Upper lobe of left lung (tissue), 4 donors: ENCODE measurements around the gene RNF183.

Source experiments
- EP300 ChIP-seq, 4 donors: sonication (generic); formaldehyde crosslinking; IDR thresholded peaks; one replicate each; pipeline ENCODE4 v1.5.1; 2017; ENCODE audit warnings: antibody characterized with exemption in 4 of 4, control low read depth in 2 of 4
- POLR2A ChIP-seq, 4 donors: fragments of 450-650 bp; IDR thresholded peaks; one replicate each; pipeline ENCODE4 v1.5.1; 2016 to 2017; ENCODE audit warnings: antibody characterized with exemption in 4 of 4, mild to moderate bottlenecking in 2 of 4
- POLR2AphosphoS5 ChIP-seq, 2 donors: sonication (generic); formaldehyde crosslinking; IDR thresholded peaks; one replicate each; pipeline ENCODE4 v1.5.1; 2017; ENCODE audit warnings: antibody characterized with exemption in 2 of 2
- TF ChIP-seq, protein P1 (sequence below), 6 experiments: fragments of 450-650 bp in 4 of 6; fragments of 200-600 bp in 2 of 6; sonication (generic) in 2 of 6; IDR thresholded peaks; one replicate each; pipeline ENCODE4 v1.5.1; 2016 to 2019; ENCODE audit warnings: antibody characterized with exemption in 6 of 6

GRCh38 chr9:113298924-113299770, 4.0 kb downstream of the RNF183 start:
- TF ChIP-seq POLR2AphosphoS5 (IDR thresholded peaks at IDR 0.05) (no peak), POLR2A (IDR thresholded peaks at IDR 0.05) (no peak), EP300 (IDR thresholded peaks at IDR 0.05) (no peak)
- TF ChIP-seq, protein P1, sequence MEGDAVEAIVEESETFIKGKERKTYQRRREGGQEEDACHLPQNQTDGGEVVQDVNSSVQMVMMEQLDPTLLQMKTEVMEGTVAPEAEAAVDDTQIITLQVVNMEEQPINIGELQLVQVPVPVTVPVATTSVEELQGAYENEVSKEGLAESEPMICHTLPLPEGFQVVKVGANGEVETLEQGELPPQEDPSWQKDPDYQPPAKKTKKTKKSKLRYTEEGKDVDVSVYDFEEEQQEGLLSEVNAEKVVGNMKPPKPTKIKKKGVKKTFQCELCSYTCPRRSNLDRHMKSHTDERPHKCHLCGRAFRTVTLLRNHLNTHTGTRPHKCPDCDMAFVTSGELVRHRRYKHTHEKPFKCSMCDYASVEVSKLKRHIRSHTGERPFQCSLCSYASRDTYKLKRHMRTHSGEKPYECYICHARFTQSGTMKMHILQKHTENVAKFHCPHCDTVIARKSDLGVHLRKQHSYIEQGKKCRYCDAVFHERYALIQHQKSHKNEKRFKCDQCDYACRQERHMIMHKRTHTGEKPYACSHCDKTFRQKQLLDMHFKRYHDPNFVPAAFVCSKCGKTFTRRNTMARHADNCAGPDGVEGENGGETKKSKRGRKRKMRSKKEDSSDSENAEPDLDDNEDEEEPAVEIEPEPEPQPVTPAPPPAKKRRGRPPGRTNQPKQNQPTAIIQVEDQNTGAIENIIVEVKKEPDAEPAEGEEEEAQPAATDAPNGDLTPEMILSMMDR (IDR thresholded peaks at IDR 0.05) = no peak
